Muscle of back (tissue), 11 donors: ENCODE results near the gene MRPS5. TPM values are rescaled to one million over a fixed set of nuclear protein-coding genes. Genes with fewer than 3 reads are reported as not detected.

ENCODE experiments used
- DNase-seq, 3 donors: peaks; one replicate each; pipeline versions ENCODE4 v3.0.0 to v3.0.0-alpha.2; 2013
- polyA plus RNA-seq, 10 donors: library from polyadenylated mRNA; unstranded; fragments of 120-200 nt; gene quantifications; one replicate each; pipeline ENCODE4 v1.2.1, GENCODE V29; 2013; ENCODE audit not compliant: insufficient read length in 10 of 10

MRPS5 gene
- polyA plus RNA-seq, 10 donors = 40.1 to 70.3 (median 47.5) TPM

GRCh38 chr2:95062242-95063085 is 59.1 kb downstream of the MRPS5 start:
- DNase-seq = no peak

DNA sequence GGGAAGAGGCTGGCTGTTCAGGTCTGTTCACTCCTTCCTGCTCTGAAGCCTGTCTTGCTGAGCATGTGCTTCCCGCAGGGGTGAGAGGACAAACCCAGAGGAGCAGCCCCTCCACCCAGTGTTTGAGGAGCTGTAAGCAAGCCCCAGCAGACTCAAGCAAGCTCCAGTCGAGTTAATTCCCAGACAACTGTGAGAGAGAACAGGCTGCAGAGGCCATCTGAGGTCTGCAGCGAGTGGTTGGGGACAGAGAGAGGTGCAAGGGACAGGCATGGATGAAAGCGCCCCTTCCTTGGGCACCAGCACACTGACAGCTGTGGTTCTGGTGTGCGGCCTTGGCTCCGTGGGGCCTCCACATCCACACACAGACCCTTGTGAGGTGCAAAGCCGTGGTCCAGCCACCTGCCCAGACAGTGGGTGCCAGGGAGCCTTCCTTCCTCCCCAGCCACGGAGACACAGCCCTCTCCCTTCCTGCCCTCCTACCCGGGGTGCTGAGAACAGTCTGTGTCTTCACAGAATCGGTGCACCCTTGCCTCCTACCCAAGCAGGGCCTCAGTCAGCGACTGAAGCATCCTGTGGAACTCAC is 59.9 kb downstream of the MRPS5 start:
- DNase-seq = no peak

GRCh38 chr2:95061119-95061512 is 60.5 kb downstream of the MRPS5 start:
- DNase-seq = no peak

DNA sequence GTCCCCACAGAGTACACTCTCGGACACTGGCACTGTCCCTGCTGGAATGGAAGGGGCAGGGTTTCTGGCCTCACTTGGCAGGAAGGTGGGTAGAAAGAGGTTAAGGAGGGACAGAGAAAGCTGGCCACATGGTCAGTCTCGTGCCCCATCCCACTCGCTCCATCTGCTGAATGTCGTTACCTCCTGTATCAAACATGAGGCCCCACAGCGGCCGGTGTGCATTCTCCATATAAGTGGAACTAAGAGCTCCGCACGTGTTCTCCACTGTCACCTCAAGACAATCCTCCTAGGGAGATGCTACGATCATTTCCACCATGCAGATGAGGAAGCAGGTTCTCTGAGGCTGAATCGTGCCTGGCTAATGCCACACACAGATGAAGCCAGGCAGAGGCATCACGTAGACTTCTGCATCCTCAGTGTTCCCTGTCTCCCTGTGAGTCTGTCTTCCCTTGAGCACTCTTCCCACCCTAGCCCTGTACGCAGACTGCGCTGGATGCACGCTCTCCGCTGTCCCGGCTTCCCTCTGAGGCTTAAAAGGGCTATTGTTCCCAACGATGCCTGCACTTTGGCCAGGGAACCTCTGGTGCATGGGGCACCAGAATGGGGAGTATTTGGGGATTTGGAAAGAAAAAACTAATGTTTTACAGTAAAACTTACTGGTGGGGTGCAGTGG is 61.0 kb downstream of the MRPS5 start:
- DNase-seq = no peak

DNA sequence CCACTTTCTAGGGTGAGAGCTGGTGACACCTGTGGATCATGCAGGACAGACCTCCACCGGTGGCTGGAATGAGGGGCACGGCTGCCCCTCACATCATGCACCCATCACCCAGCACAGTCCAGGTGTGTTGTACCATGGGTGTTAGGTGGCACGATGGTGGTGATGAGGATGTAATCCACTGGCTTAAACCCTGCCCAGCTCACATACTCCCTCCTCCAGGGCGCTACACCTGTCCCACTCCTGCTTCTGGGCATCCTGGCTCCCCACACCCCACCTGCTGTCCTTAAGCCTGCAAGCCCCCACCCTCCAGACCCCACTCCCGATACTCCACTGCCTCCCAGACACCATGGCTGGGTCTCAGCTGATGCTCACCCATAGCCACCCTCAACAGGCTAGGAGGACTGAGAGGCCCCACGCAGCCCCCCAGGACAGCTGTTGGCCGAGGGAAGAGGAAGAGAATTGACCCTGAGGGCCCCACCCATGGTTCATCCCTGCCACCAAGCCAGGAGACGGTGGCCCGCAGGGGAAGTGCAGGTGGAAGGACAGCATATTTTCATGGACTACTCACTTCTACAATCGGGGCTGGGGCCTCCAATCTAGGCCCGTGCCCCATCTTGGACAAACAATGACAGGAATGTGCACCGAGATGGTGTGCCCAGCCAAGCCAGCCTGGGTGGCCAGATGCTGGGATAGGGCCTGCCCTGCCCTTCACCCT is 61.8 kb downstream of the MRPS5 start:
- no peak for DNase-seq

DNA sequence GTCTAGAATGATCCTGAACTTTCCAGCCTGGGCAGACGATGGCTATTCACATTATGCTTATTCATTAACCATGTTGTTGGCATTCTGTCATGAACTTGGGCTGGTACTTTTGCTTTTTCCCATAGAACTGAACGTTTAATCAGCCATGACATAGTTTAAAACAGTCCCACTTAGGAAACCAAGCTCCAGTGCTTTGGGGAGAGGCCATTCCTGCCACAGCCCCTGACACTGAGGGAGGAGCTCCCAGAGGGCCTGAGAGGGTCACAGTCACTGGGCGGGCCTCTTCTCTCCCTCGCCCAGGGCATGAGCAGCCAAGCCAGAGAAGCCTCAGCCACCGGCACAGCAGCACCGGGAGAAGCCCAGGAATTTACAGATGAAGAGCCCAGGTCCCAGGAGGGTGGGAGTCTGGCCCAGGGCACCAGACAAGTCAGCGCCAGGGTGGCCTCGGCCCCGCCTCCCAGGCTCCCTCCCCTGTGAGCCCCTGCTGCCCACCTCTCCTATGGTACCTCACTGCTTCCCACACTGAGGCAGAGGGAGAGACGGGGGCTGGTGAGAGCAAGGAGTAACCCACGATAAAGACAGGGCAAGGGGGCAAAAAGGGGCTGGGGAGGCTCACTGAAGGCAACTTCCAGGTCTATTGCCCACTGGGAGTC is 62.5 kb downstream of the MRPS5 start:
- no peak for DNase-seq

DNA sequence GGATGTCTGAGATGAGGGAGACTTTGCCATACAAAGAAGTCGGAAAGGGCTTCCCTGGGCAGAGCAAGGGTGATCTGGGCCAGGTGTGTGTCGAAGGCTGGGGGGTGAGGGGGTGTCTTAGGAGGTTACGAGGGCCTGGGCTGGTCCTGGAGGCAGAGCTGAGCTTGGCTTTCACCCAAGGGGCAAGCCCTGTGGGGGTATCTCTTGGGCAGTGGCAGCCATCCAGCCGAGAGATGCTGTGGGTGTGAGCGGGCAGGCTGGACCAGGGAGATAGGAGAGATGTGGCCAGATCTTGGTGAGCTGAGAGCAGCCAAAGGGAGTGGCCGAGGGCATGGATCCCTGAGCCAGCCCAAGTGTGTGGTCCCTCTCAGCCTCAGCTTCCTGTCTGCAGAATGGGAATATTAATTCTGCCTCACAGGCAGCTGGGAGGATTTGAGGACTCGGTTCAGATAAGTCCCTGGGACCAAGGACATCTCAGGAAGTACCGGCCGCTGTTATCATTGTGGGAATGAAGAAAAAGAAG is 63.1 kb downstream of the MRPS5 start:
- no peak for DNase-seq

- DNase-seq = no peak
Observed at GRCh38 chr2:95057535-95058370, 63.9 kb downstream of the MRPS5 start.

GRCh38 chr2:95056461-95057459 is 64.8 kb downstream of the MRPS5 start:
- no peak for DNase-seq

- DNase-seq = no peak
Observed at GRCh38 chr2:95056044-95056443, 65.6 kb downstream of the MRPS5 start.

- no peak for DNase-seq
Observed at GRCh38 chr2:95055262-95055661, 66.3 kb downstream of the MRPS5 start.

- no peak for DNase-seq
Observed at GRCh38 chr2:95054016-95054415, 67.6 kb downstream of the MRPS5 start.

- DNase-seq = no peak
Observed at GRCh38 chr2:95053543-95053942, 68.1 kb downstream of the MRPS5 start.

DNA sequence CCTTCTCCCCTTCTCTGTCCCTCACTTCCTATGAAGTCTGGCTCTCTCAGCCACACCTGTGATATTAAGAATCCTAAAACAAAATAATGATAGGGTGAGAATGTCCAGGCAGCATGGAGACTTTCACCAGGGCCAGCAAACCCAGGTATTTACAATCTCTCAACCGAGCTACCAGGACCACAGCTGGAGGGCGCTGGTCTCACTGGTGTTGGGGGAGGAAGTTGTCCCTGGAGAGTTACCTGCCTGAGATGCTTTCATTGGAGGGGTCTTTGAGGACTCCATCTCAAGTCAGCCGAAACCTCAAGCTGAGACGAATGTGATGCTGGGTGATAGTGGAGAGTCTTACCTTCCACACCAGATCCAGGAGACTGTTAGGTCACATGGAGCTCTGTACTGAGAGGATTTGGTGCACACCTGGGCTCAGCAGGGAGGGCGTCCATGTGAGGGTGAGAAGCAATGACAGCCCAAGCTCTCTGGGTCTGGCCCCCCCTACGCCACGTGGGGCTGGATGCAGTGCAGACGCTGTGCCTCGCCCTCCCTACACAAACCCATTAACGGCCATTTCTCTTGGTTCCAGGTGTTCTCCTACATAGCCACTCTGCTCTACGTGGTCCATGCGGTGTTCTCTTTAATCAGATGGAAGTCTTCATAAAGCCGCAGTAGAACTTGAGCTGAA is 68.7 kb downstream of the MRPS5 start:
- no peak for DNase-seq

DNA sequence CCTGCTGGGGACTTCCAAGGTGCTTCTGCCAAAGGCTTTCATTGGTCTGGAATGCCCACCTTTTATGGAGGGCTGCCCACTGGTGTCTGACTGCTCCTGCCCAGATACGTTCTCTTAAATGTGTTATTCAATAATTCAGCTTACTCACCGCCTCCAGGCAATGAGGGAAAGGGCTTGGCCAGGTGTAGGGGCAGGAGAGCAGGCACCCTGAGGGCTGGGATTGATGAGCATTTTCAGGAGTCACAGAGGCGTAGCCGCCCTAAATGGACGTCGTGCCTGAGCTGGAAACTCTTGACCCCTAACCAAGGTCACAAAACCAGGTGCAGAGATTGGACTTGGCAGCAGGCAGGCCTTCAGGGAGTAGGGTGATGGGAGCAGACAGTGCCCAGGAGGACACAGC is 69.3 kb downstream of the MRPS5 start:
- DNase-seq = no peak

DNA sequence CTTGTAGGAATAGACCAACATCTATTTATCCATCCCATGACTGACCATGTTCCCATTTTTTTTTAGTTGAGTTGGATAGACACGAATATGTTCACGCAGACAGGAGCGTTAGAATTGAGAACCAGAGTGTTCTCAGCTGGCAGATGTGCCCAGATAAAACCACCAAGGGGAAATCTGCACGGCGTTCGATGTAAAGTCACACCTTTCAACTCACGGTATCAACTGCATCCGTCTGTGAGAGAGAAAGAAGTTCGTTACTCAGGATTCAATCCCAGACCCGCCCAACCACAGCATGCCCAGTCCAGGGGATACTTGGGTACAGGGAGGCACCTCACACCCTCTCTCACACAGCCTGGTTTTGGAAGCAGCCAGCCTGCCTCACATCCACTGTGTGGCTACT is 70.0 kb downstream of the MRPS5 start:
- DNase-seq = no peak

DNA sequence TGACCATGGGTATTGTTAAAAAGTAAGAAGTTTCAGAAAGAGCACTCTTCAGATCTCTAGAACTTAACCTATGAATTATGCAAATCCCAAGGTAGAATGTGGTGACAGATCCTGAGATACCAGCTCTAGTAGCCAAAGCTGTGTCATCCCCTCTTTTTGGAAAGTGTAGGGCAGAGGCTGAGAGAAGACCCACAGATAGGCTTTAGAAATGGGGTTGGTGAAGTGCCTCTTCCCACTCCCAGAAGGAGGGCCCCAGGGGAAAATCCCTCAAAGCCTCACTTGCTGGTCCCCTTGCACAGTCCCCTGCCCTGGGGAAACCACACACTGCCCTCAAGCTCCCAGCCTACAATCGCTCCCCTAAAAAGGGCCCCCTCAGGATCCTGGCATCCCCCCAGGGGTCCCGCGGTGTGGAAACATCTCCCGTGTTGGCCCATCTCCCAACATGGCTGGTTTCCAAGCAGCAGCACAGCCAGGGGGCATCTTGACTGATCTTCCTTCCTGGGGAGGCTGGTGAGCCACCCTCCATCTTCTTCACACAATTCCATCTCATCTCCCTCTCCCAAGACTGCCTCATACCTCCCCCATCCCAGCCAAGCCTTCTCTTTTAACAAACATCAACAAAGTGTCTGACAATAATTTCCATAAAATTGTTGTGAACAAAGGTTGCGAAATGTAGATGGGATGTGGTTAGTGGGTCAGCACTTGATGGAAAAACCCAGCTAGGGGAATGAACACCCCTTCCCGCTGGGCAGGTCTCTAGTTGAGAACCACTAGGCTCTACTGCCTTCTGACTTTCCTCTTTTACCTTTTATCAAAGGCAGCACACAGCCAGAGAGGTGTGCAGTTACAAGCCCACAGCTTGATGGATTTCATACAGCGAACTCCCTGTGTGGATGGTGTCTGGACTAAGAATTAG is 71.0 kb downstream of the MRPS5 start:
- DNase-seq = no peak

DNA sequence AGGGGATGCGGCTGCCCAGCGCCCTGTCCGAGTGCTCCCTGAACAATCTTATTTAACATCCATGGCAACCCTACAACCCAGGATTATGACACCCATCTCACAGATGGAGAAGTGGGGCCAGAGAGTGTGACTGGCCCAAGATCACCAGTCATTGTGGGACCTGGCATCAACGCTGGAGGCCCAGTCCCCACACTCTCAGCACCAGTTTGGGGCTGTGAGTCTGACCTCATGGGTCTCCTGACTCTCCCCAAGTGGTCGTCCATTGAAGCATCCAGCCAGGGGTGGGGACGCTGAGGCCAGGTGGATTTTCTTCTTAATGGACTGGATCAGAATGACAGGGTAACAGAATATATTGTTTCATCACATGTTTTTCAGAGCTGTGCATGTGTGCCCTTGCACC is 71.6 kb downstream of the MRPS5 start:
- no peak for DNase-seq
